HepG2 (cell line): Measurements from ENCODE around the gene ZBTB37. TPM values are rescaled to one million over a fixed set of nuclear protein-coding genes. Genes with fewer than 3 reads are reported as not detected.

Source experiments
- ATAC-seq: fragments of 200-7000 bp; cut with Tn5 transposase; 3 replicates; pipeline ENCODE4 v1.9.1; 2020; ENCODE audit warnings: mild to moderate bottlenecking, moderate library complexity
- BruUV-seq: library from RNA; stranded (reverse); fragments of 400-500 nt; replicated peaks from 2 replicates; lab custom pipeline; 2021; lab: Mats Ljungman, UMichigan
- CTCF ChIA-PET: fragments of 300-600 bp; formaldehyde crosslinking; extraction: SDS; loops from one replicate; lab custom pipeline; 2021; ENCODE audit warnings: low total read pairs, inconsistent platforms, low intra/inter-chr PET ratio; lab: Yijun Ruan, JAX
- POLR2A ChIA-PET: fragments of 350-600 bp; sonication (Branson Sonifier 250); formaldehyde crosslinking; loops from one replicate; lab custom pipeline; 2020; ENCODE audit warnings: antibody characterized with exemption, inconsistent platforms; lab: Yijun Ruan, JAX
- DNase-seq: peaks from one replicate; pipeline ENCODE4 v3.0.0-alpha.2; 2015; ENCODE audit warnings: low spot score
- FAIRE-seq: peaks from 3 replicates; lab custom pipeline; 2011; peaks lifted over from hg19 to GRCh38; lab: Jason Lieb, UNC
- H2AFZ ChIP-seq: one replicate; pipeline ENCODE4 v1.6.1; 2011; ENCODE audit warnings: low read length, inconsistent platforms
- H3K27ac ChIP-seq: fragments of 300-600 bp; 3 replicates; pipeline ENCODE4 v1.8.0; 2011; ENCODE audit warnings: mixed run types, mild to moderate bottlenecking, mixed read lengths, low read length, inconsistent platforms; ENCODE audit not compliant: insufficient read depth; ENCODE audit errors: extremely low read length
- H3K27me3 ChIP-seq, 2 experiments: fragments of 200-600 bp in 1 of 2; 2 replicates in 1 of 2; 3 replicates in 1 of 2; pipeline versions ENCODE4 v1.6.0 to v1.8.0; 2011; ENCODE audit warnings: low read length in 2 of 2, mild to moderate bottlenecking in 2 of 2, moderate library complexity in 2 of 2, inconsistent platforms in 1 of 2; ENCODE audit not compliant: insufficient read depth in 2 of 2, control insufficient read depth in 1 of 2
- H3K36me3 ChIP-seq, 2 experiments: fragments of 200-600 bp in 1 of 2; replicated peaks in 1 of 2; 2 replicates in 1 of 2; 3 replicates in 1 of 2; pipeline versions ENCODE4 v1.5.1 to v1.8.0; 2011; ENCODE audit warnings: low read length in 2 of 2, inconsistent platforms in 1 of 2; ENCODE audit not compliant: insufficient read depth in 2 of 2, control insufficient read depth in 1 of 2
- H3K4me1 ChIP-seq: 2 replicates; pipeline ENCODE4 v1.5.1; 2012; ENCODE audit warnings: low read length, inconsistent platforms; ENCODE audit not compliant: insufficient read depth
- H3K4me2 ChIP-seq: 2 replicates; pipeline ENCODE4 v1.6.0; 2011; ENCODE audit warnings: low read depth, low read length, inconsistent platforms
- H3K4me3 ChIP-seq, 3 experiments: fragments of 200-600 bp in 1 of 3; sonication (generic), shearing (Covaris generic) in 1 of 3; replicated peaks in 1 of 3; 2 replicates each; pipeline ENCODE4 v1.5.1; 2011 to 2016; ENCODE audit warnings: low read length in 3 of 3, inconsistent platforms in 2 of 3, low read depth in 2 of 3, mild to moderate bottlenecking in 2 of 3, control low read depth in 1 of 3, mixed read lengths in 1 of 3; ENCODE audit not compliant: insufficient read depth in 1 of 3
- H3K79me2 ChIP-seq: one replicate; pipeline ENCODE4 v1.6.1; 2011; ENCODE audit warnings: low read length, inconsistent platforms; ENCODE audit not compliant: insufficient read depth
- H3K9ac ChIP-seq: 2 replicates; pipeline ENCODE4 v1.6.0; 2011; ENCODE audit warnings: mild to moderate bottlenecking, low read depth, low read length, inconsistent platforms; ENCODE audit not compliant: insufficient read depth
- H3K9me3 ChIP-seq: 2 replicates; pipeline ENCODE4 v1.5.1; 2012; ENCODE audit warnings: mild to moderate bottlenecking, low read length
- H4K20me1 ChIP-seq: 2 replicates; pipeline ENCODE4 v1.6.0; 2011; ENCODE audit warnings: inconsistent platforms, mild to moderate bottlenecking, low read length, moderate library complexity; ENCODE audit not compliant: insufficient read depth
- CREB1 ChIP-seq, 2 experiments: fragments of 450-650 bp in 1 of 2; IDR thresholded peaks; 2 replicates each; pipeline ENCODE4 v1.6.1; 2016 to 2017; ENCODE audit warnings: control low read depth in 1 of 2, mild to moderate bottlenecking in 1 of 2, missing compliant biosample characterization in 1 of 2, missing genetic modification characterization in 1 of 2
- EEA1 ChIP-seq: sonication (generic); formaldehyde crosslinking; IDR thresholded peaks from 2 replicates; pipeline ENCODE4 v1.5.1; 2020; ENCODE audit warnings: mild to moderate bottlenecking, missing genetic modification reagents, borderline replicate concordance
- EED ChIP-seq: sonication (generic); formaldehyde crosslinking; IDR thresholded peaks from 2 replicates; pipeline ENCODE4 v1.5.0; 2020; ENCODE audit warnings: mild to moderate bottlenecking, missing genetic modification reagents
- KDM5A ChIP-seq: fragments of 200-600 bp; sonication (generic); IDR thresholded peaks from 2 replicates; pipeline ENCODE4 v1.7.0; 2018; ENCODE audit warnings: antibody characterized with exemption, mild to moderate bottlenecking, low read length, borderline replicate concordance
- RARA ChIP-seq: IDR thresholded peaks from 2 replicates; pipeline ENCODE4 v1.6.1; 2016; ENCODE audit warnings: missing genetic modification reagents, missing compliant biosample characterization
- TBP ChIP-seq: sonication (generic); formaldehyde crosslinking; IDR thresholded peaks from 2 replicates; pipeline ENCODE4 v1.5.0; 2020; ENCODE audit warnings: missing genetic modification reagents
- ZNF3 ChIP-seq: IDR thresholded peaks from 2 replicates; pipeline ENCODE4 v1.7.0; 2017; ENCODE audit warnings: inconsistent platforms
- ZNF333 ChIP-seq: sonication (generic); formaldehyde crosslinking; IDR thresholded peaks from 2 replicates; pipeline ENCODE4 v1.4.0; 2020; ENCODE audit warnings: mild to moderate bottlenecking, missing genetic modification reagents, borderline replicate concordance
- ZNF629 ChIP-seq: sonication (generic); formaldehyde crosslinking; conservative IDR thresholded peaks from 2 replicates; pipeline ENCODE4 v1.5.0; 2020; ENCODE audit warnings: missing genetic modification reagents
- WGBS: methylation state at CpG from one replicate; pipeline ENCODE4 v1.1.6; 2017; ENCODE audit warnings: low lambda C conversion rate; 5-methylcytosine and 5-hydroxymethylcytosine counted together
- in situ Hi-C: cut with HindIII; loops from 2 replicates; pipeline ENCODE4 v1.10.0; 2017; ENCODE audit warnings: low pct_unique_long_range_greater_than_20kb; ENCODE audit not compliant: extremely low pct_ligation_motif_present
- intact Hi-C: fragments of 100-400 bp; cut with micrococcal nuclease; formaldehyde crosslinking; loops from one replicate; pipeline ENCODE4 v1.10.0; 2022; ENCODE audit not compliant: unreplicated experiment
- polyA plus RNA-seq, 8 experiments: library from polyadenylated mRNA; depleted of rRNA in 3 of 8; stranded (reverse) in 7 of 8; unstranded in 1 of 8; fragments of >200 nt; fragmentation: Illumina TruSeq in 4 of 8; extraction: Trizol in 4 of 8; gene quantifications; 2 replicates each; pipeline versions ENCODE4 v1.2.1 to v1.2.3, GENCODE V29; 2011 to 2016; ENCODE audit warnings: low read depth in 4 of 8, missing spikeins in 1 of 8, mixed read lengths in 1 of 8; ENCODE audit not compliant: insufficient read depth in 1 of 8
- total RNA-seq, 5 experiments: library from RNA; depleted of rRNA; stranded (reverse); fragments of >200 nt; fragmentation: Illumina TruSeq; extraction: Trizol; gene quantifications; 2 replicates each; pipeline ENCODE4 v1.2.3, GENCODE V29; 2016; ENCODE audit warnings: low read depth in 1 of 5
- TF ChIP-seq, protein P1 (sequence below): sonication (generic); formaldehyde crosslinking; IDR thresholded peaks from 2 replicates; pipeline ENCODE4 v1.4.0; 2020; ENCODE audit warnings: missing genetic modification reagents, borderline replicate concordance
- TF ChIP-seq, protein P2 (sequence below): sonication (generic); formaldehyde crosslinking; IDR thresholded peaks from 2 replicates; pipeline ENCODE4 v1.9.0; 2021; ENCODE audit warnings: missing genetic modification reagents, mild to moderate bottlenecking, borderline replicate concordance
- TF ChIP-seq, protein P3 (sequence below): sonication (generic); formaldehyde crosslinking; IDR thresholded peaks from 2 replicates; pipeline ENCODE4 v1.5.0; 2020; ENCODE audit warnings: missing genetic modification reagents

ZBTB37 gene
- total and polyA plus RNA-seq, 2 of the 13 experiments (the other 11 are each of a cell fraction or from before 2014, with no cell fraction given) = 2.6 to 7.7 TPM

DNA sequence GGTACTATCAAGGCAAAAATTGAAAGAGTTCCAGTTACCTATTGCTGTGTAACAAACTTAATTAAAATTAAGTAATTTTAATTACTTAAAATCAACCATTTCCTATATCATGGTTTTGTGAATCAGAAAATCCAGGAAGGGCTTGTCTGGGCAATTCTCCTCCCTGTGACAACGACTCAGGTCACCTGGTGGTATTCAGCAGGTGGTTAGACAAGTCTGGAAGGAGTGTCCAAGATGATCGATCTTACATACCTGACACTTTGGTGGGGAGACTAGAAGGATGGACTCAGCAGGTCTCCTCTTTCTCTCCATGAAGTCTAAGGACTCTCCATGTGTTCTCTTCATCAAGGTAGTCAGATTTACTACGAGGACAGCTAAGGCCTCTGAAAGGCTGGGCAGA is 26.0 kb downstream of the ZBTB37 start (continued):
- TF ChIP-seq TBP (CRISPR knock-in tag) = no peak

DNA sequence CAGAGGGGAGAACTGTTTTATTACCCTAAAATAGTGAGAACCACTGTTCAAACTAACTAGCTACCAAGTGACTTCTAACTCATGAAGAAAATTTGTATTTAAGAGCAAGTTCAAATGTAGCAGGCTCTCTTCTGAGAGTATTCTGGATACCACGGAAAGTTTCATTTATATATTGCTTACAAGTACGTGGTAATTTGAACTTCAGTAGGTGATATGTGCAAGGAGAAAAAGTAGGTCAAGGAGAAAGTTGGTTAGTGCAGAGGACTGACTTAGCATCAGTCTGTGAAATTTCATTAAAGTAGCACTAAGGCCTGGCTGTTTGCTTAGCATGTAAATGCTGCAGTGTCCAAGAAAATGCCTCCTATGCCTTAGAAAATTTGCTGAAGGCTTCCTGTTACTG is 32.2 kb downstream of the ZBTB37 start:
- ChIA-PET CTCF (no interaction called here), POLR2A (no interaction called here)
- Histone ChIP-seq H3K27ac (no peak overlapping the region), H3K4me3 (no peak overlapping the region), H3K9me3 (no peaks in the 10 kb centered on the region), H3K4me2 (no peak overlapping the region), H2AFZ (no peak overlapping the region), H3K27me3 (no peaks in the 10 kb centered on the region), H3K79me2 (no peaks in the 10 kb centered on the region), H3K4me1 (no peaks in the 10 kb centered on the region), H3K9ac (no peak overlapping the region), H4K20me1 (no peaks in the 10 kb centered on the region), H3K36me3 (peaks cover 0 to 3% of the 10 kb centered on the region in 2 experiments; a peak in 2 of 5 replicates)
- ATAC-seq = no peak
- DNase-seq = no peak
- in situ Hi-C loops = no loop called here
- FAIRE-seq = no peak
- TF ChIP-seq, protein P1, sequence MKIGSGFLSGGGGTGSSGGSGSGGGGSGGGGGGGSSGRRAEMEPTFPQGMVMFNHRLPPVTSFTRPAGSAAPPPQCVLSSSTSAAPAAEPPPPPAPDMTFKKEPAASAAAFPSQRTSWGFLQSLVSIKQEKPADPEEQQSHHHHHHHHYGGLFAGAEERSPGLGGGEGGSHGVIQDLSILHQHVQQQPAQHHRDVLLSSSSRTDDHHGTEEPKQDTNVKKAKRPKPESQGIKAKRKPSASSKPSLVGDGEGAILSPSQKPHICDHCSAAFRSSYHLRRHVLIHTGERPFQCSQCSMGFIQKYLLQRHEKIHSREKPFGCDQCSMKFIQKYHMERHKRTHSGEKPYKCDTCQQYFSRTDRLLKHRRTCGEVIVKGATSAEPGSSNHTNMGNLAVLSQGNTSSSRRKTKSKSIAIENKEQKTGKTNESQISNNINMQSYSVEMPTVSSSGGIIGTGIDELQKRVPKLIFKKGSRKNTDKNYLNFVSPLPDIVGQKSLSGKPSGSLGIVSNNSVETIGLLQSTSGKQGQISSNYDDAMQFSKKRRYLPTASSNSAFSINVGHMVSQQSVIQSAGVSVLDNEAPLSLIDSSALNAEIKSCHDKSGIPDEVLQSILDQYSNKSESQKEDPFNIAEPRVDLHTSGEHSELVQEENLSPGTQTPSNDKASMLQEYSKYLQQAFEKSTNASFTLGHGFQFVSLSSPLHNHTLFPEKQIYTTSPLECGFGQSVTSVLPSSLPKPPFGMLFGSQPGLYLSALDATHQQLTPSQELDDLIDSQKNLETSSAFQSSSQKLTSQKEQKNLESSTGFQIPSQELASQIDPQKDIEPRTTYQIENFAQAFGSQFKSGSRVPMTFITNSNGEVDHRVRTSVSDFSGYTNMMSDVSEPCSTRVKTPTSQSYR = no peak
- no peak for TF ChIP-seq EED (CRISPR knock-in tag)
- TF ChIP-seq ZNF333 = no peak
- TF ChIP-seq, protein P2, sequence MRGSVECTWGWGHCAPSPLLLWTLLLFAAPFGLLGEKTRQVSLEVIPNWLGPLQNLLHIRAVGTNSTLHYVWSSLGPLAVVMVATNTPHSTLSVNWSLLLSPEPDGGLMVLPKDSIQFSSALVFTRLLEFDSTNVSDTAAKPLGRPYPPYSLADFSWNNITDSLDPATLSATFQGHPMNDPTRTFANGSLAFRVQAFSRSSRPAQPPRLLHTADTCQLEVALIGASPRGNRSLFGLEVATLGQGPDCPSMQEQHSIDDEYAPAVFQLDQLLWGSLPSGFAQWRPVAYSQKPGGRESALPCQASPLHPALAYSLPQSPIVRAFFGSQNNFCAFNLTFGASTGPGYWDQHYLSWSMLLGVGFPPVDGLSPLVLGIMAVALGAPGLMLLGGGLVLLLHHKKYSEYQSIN (CRISPR knock-in tag) = no peak
- no peak for TF ChIP-seq CREB1 (IDR thresholded peaks at IDR 0.05)
- no peak for TF ChIP-seq CREB1 (CRISPR knock-in tag; IDR thresholded peaks at IDR 0.05)
- TF ChIP-seq RARA (CRISPR knock-in tag) = no peak
- no peak for TF ChIP-seq ZNF629 (CRISPR knock-in tag)
- TF ChIP-seq KDM5A = no peak
- no peak for TF ChIP-seq ZNF3 (CRISPR knock-in tag)
- TF ChIP-seq, protein P3, sequence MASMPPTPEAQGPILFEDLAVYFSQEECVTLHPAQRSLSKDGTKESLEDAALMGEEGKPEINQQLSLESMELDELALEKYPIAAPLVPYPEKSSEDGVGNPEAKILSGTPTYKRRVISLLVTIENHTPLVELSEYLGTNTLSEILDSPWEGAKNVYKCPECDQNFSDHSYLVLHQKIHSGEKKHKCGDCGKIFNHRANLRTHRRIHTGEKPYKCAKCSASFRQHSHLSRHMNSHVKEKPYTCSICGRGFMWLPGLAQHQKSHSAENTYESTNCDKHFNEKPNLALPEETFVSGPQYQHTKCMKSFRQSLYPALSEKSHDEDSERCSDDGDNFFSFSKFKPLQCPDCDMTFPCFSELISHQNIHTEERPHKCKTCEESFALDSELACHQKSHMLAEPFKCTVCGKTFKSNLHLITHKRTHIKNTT (CRISPR knock-in tag) = no peak
- TF ChIP-seq EEA1 (CRISPR knock-in tag) = no peak
- WGBS = 95% methylated on average over 2 of the region's 2 CpGs
- BruUV-seq = no TSS peak
- intact Hi-C loops = no loop called here
